ENCODE data around the gene TM4SF5.

The TM4SF5 gene

GRCh38 chr17:4744999-4745969 is 26.4 kb upstream of the TM4SF5 start:
- TF ChIP-seq CTCF (IDR thresholded peaks at IDR 0.05; ENCODE audit: low read depth, low read length) = peak; percentile 8
- in situ Hi-C loops (cut with HindIII; ENCODE audit: low sequenced_read_pairs) = no loop called here
- no peak overlapping the region for H3K4me3 ChIP-seq (ENCODE audit: low read depth, low read length)
- no peak for DNase-seq (ENCODE audit: low read depth, low spot score)

GRCh38 chr17:4747847-4748246 is 23.8 kb upstream of the TM4SF5 start:
- in situ Hi-C loops (cut with HindIII; ENCODE audit: low sequenced_read_pairs) = no loop called here
- DNase-seq (ENCODE audit: low read depth, low spot score) = no peak

GRCh38 chr17:4748686-4749085 is 23.0 kb upstream of the TM4SF5 start:
- no peak for DNase-seq (ENCODE audit: low read depth, low spot score)
- no peak overlapping the region for H3K4me3 ChIP-seq (ENCODE audit: low read depth, low read length)
- TF ChIP-seq CTCF (IDR thresholded peaks at IDR 0.05; ENCODE audit: low read depth, low read length) = no peak
- in situ Hi-C loops (cut with HindIII; ENCODE audit: low sequenced_read_pairs) = no loop called here

More at GRCh38 chr17:4747847-4748246, 23.8 kb upstream of the TM4SF5 start:
- no peak for TF ChIP-seq CTCF (IDR thresholded peaks at IDR 0.05; ENCODE audit: low read depth, low read length)
- H3K4me3 ChIP-seq (ENCODE audit: low read depth, low read length) = no peak overlapping the region

GRCh38 chr17:4750606-4751005 is 21.1 kb upstream of the TM4SF5 start:
- TF ChIP-seq CTCF (IDR thresholded peaks at IDR 0.05; ENCODE audit: low read depth, low read length) = no peak

GRCh38 chr17:4751932-4752331 is 19.8 kb upstream of the TM4SF5 start:
- DNase-seq (ENCODE audit: low read depth, low spot score) = no peak
- in situ Hi-C loops (cut with HindIII; ENCODE audit: low sequenced_read_pairs) = no loop called here
- H3K4me3 ChIP-seq (ENCODE audit: low read depth, low read length) = no peak overlapping the region
- TF ChIP-seq CTCF (IDR thresholded peaks at IDR 0.05; ENCODE audit: low read depth, low read length) = no peak

More at GRCh38 chr17:4750606-4751005, 21.1 kb upstream of the TM4SF5 start:
- no peak overlapping the region for H3K4me3 ChIP-seq (ENCODE audit: low read depth, low read length)
- no peak for DNase-seq (ENCODE audit: low read depth, low spot score)
- in situ Hi-C loops (cut with HindIII; ENCODE audit: low sequenced_read_pairs) = no loop called here

- DNase-seq (ENCODE audit: low read depth, low spot score) = no peak
- in situ Hi-C loops (cut with HindIII; ENCODE audit: low sequenced_read_pairs) = no loop called here
- TF ChIP-seq CTCF (IDR thresholded peaks at IDR 0.05; ENCODE audit: low read depth, low read length) = no peak
- H3K4me3 ChIP-seq (ENCODE audit: low read depth, low read length) = no peak overlapping the region
Measured at GRCh38 chr17:4753392-4753791, 18.3 kb upstream of the TM4SF5 start.

Measured in astrocyte of the spinal cord (primary cell).